Measurements from ENCODE around the gene TATDN3.
"Not testable (repeated sequence)": the region's sequence is repeated elsewhere in the genome, so short reads cannot be mapped to it uniquely, and the experiment has no call there.

The TATDN3 gene

GRCh38 chr1:212759683-212760082 lies 32.0 kb upstream of the TATDN3 start:
- no peak overlapping the region for H3K4me3 ChIP-seq
- no peak overlapping the region for H3K27ac ChIP-seq
- intact Hi-C loops (cut with DNase I; ENCODE audit: low total_unique reads) = no loop called here
- H3K36me3 ChIP-seq = peaks cover 0 to 8% (median 4%) of the 10 kb centered on the region in 3 donors
- no peak for DNase-seq
- no peaks in the 10 kb centered on the region for H3K27me3 ChIP-seq
- H3K9me3 ChIP-seq = no peaks in the 10 kb centered on the region
- TF ChIP-seq CTCF (IDR thresholded peaks at IDR 0.05) = no peak
- peaks cover 0 to 3% (median 1%) of the 10 kb centered on the region in 4 donors for H3K4me1 ChIP-seq

DNA sequence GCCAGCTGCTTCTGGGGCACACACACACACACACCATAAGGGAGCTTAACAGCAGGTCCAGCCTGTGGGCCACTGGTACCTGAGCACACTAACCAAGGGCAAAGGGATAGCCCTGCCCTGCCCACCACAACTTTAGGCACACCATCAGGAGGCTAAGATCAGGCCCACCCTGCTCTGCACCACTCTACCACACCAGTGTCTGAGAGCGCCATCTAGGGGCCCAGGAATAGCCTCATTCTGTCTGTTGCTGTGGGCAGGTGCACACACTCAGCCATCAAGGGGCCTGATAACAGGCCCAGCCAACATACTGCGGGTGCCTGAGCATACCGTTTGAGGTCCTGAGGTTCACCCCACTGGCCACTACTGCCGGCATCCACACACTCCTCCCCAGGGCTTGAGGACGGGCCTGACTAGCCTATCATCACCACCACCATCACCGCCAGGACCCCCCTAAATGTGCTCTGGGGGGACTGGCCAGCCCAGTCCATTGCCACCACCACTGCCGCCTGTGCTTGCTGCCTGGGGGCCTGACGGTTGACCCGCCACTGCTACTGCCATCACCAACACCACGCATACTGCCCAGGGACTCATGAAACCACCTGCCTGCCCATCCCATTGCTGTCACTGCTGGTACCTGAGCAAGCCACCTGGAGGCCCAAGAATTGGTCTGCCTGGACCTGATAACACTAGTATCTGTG lies 31.4 kb upstream of the TATDN3 start:
- no peak overlapping the region for H3K27ac ChIP-seq
- no peak for TF ChIP-seq CTCF (IDR thresholded peaks at IDR 0.05)
- H3K4me3 ChIP-seq = no peak overlapping the region
- DNase-seq = no peak
- no peaks in the 10 kb centered on the region for H3K27me3 ChIP-seq
- H3K36me3 ChIP-seq = peaks cover 0 to 8% (median 4%) of the 10 kb centered on the region in 3 donors
- intact Hi-C loops (cut with DNase I; ENCODE audit: low total_unique reads) = no loop called here
- no peaks in the 10 kb centered on the region for H3K9me3 ChIP-seq
- H3K4me1 ChIP-seq = peaks cover 0 to 3% (median 1%) of the 10 kb centered on the region in 4 donors

DNA sequence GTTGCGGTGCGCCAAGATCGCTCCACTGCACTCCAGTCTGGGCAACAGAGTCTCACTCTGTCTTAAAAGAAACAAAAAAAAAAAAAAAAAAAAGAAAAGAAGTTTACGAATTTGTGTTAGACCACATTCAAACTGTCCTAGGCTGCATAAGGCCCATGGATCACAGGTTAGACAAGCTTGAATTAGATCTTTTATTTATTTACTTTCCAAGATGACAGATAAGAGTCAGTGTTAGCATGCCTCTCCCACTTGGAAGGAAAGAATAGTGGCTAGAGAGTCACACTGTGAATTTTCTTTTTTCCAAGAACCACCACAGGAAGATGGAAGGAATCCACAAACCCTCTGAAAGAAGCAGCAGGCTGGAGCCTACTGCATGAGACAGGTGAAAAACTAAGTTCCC lies 29.5 kb upstream of the TATDN3 start:
- no peak overlapping the region for H3K27ac ChIP-seq
- DNase-seq = no peak
- intact Hi-C loops (cut with DNase I; ENCODE audit: low total_unique reads) = no loop called here
- no peak for TF ChIP-seq CTCF (IDR thresholded peaks at IDR 0.05)
- H3K9me3 ChIP-seq = no peaks in the 10 kb centered on the region
- no peak overlapping the region for H3K4me3 ChIP-seq
- no peaks in the 10 kb centered on the region for H3K27me3 ChIP-seq
- H3K4me1 ChIP-seq = peaks cover 0 to 3% (median 1%) of the 10 kb centered on the region in 4 donors
- peaks cover 0 to 13% (median 10%) of the 10 kb centered on the region in 3 donors for H3K36me3 ChIP-seq

GRCh38 chr1:212762839-212763238 lies 28.9 kb upstream of the TATDN3 start:
- intact Hi-C loops (cut with DNase I; ENCODE audit: low total_unique reads) = no loop called here
- H3K27ac ChIP-seq = no peak overlapping the region
- no peak overlapping the region for H3K4me3 ChIP-seq
- H3K4me1 ChIP-seq = peaks cover 0 to 3% (median 1%) of the 10 kb centered on the region in 4 donors
- H3K27me3 ChIP-seq = no peaks in the 10 kb centered on the region
- peaks cover 0 to 13% (median 10%) of the 10 kb centered on the region in 3 donors for H3K36me3 ChIP-seq
- TF ChIP-seq CTCF (IDR thresholded peaks at IDR 0.05) = no peak
- no peak for DNase-seq
- no peaks in the 10 kb centered on the region for H3K9me3 ChIP-seq

DNA sequence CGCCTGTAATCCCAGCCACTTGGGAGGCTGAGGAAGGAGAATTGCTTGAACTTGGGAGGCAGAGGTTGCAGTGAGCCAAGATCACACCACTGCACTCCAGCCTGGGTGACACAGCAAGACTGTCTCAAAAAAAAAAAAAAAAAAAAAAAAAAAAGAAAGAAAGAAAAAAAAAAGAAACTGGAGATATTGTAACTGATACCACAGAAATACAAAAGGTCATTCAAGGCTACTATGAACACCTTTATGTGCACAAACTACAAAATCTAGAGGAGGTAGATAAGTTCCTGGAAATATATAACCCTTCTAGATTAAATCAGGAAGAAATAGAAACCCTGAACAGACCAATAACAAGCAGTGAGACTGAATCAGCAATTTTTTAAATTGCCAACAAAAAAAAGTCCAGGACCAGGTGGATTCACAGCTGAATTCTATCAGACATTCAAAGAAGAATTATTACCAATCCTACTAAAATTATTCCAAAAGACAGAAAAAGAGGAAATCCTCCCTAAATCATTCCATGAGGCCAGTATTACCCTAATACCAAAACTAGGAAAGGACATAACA lies 26.9 kb upstream of the TATDN3 start:
- intact Hi-C loops (cut with DNase I; ENCODE audit: low total_unique reads); DNase-seq: not testable (repeated sequence)

DNA sequence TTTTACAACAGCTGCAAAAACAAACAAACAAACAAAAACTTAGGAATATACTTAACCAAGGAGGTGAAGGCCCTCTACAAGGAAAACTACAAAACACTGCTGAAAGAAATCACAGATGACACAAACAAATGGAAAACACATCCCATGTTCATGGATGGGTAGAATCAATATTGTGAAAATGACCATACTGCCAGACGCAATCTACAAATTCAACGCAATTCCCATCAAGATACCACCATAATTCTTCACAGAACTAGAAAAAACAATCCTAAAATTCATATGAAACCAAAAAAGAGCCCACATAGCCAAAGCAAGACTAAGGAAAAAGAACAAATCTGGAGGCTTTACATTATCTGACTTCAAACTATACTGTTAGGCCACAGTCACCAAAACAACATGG lies 24.9 kb upstream of the TATDN3 start:
- peaks cover 0 to 22% (median 17%) of the 10 kb centered on the region in 3 donors for H3K9me3 ChIP-seq
- H3K4me3 ChIP-seq; intact Hi-C loops (cut with DNase I; ENCODE audit: low total_unique reads); H3K27ac ChIP-seq; DNase-seq; H3K4me1 ChIP-seq; H3K27me3 ChIP-seq: not testable (repeated sequence)
- peaks cover 12 to 27% (median 21%) of the 10 kb centered on the region in 3 donors for H3K36me3 ChIP-seq

More for the DNA sequence above, 26.9 kb upstream of the TATDN3 start:
- not testable (repeated sequence) for H3K4me3 ChIP-seq, H3K27ac ChIP-seq, H3K4me1 ChIP-seq, H3K27me3 ChIP-seq
- Histone ChIP-seq H3K9me3 (peaks cover 0 to 16% (median 12%) of the 10 kb centered on the region in 3 donors), H3K36me3 (peaks cover 6 to 21% (median 19%) of the 10 kb centered on the region in 3 donors)

Data from tibial artery (tissue), 4 donors.